Pancreas (tissue), 10 donors: ENCODE data around the gene SPINT2. TPM values are rescaled to one million over a fixed set of nuclear protein-coding genes. Genes with fewer than 3 reads are reported as not detected.

ENCODE experiments used
- ATAC-seq, 4 donors: fragments of 200-7000 bp; cut with Tn5 transposase; one replicate each; pipeline versions ENCODE4 v1.8.0 to v1.9.1; 2020; ENCODE audit warnings: mild to moderate bottlenecking in 4 of 4, moderate library complexity in 4 of 4
- DNase-seq, 6 donors: peaks; one replicate each; pipeline ENCODE4 v3.0.0-alpha.2; 2020
- FAIRE-seq: peaks from 2 replicates; lab custom pipeline; 2012; peaks lifted over from hg19 to GRCh38; lab: Jason Lieb, UNC
- H3K27ac ChIP-seq, 4 donors: fragments of 200-600 bp; sonication (generic); 1 replicate in 3 of 4; 2 replicates in 1 of 4; pipeline versions ENCODE4 v1.5.0 to v1.8.0; 2020
- H3K27me3 ChIP-seq, 4 donors: fragments of 200-600 bp; one replicate each; pipeline ENCODE4 v1.8.0; 2021
- H3K36me3 ChIP-seq, 3 donors: fragments of 200-600 bp; sonication (generic) in 1 of 3; one replicate each; pipeline versions ENCODE4 v1.5.0 to v1.8.0; 2020 to 2021
- H3K4me1 ChIP-seq, 3 donors: fragments of 200-600 bp; one replicate each; pipeline ENCODE4 v1.8.0; 2021
- H3K4me3 ChIP-seq, 4 donors: fragments of 200-600 bp; sonication (generic) in 2 of 4; one replicate each; pipeline versions ENCODE4 v1.5.0 to v1.8.0; 2020 to 2021
- H3K9me3 ChIP-seq, 4 donors: fragments of 200-600 bp; one replicate each; pipeline ENCODE4 v1.8.0; 2021
- WGBS, 2 donors: extraction: QIAGEN DNeasy Blood & Tissue Kit; methylation state at CpG; one replicate each; pipeline ENCODE4 v1.1.7; 2013; 5-methylcytosine and 5-hydroxymethylcytosine counted together
- intact Hi-C, 3 donors: fragments of 100-400 bp; cut with DNase I; formaldehyde crosslinking; loops; one replicate each; pipeline versions ENCODE4 v1.11.1 to v1.14.2; 2022
- polyA plus RNA-seq, 2 donors: library from polyadenylated mRNA; stranded (reverse); fragments of 200-250 nt; gene quantifications; one replicate each; pipeline ENCODE4 v1.2.3, GENCODE V29; 2013
- total RNA-seq, 6 donors: library from RNA; stranded (reverse); fragmentation: NEBNext Ultra II Directional in 4 of 6; extraction: Animal tissue kit (Norgen Biotek cat#: 25700) in 4 of 6; gene quantifications; one replicate each; pipeline versions ENCODE4 v1.2.1 to v1.2.4, GENCODE V29; 2021 to 2023
- TF ChIP-seq, protein P1 (sequence below), 4 donors: fragments of 200-600 bp; sonication (generic) in 3 of 4; IDR thresholded peaks; one replicate each; pipeline versions ENCODE4 v1.5.0 to v1.8.0; 2021; ENCODE audit warnings: antibody characterized with exemption in 4 of 4
- donor health status: healthy with polysubstance abuse.
- donor health status: DM: no; HTN: no; CAD: no; lungs with moderate emphysema.
- donor health status: DM: no; HTN: no; CAD: no.
- donor health status: control.
- donor health status: control.
- donor health status: Bipolar disorder and iron deficiency.
- donor health status: DM: yes; HTN: yes; CAD: no.
- donor health status: DM: no; HTN: no; CAD: no.
- donor health status: DM: no; HTN: no; CAD: no.
- donor health status: DM: yes; HTN: yes; CAD: no.

Gene SPINT2
- total and polyA plus RNA-seq, 8 donors, result 121 to 337 (median 171) TPM

DNA sequence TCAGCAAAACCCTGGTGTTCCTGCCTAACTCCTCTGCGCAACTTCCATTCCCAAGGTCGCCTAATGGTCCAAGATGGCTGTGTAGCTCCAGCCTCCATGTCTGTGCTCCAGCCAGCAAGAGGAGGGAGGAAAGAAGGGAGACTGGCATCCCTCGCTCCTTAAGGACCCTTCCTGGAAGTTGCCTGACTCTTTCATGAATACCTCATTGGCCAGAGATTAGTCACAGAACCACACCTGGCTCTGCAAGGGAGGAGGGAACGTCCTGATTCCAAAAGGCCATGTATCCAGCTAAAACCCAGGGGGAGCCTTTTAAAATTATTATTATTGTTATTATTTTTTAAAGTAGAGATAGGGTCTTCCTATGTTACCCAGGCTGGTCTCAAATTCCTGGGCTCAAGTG lies 60.1 kb downstream of the SPINT2 start:
- Histone ChIP-seq H3K4me1 (peaks cover 0 to 7% (median 0%) of the 10 kb centered on the region in 3 donors), H3K9me3 (no peaks in the 10 kb centered on the region), H3K27ac (no peak overlapping the region), H3K4me3 (no peak overlapping the region), H3K27me3 (no peaks in the 10 kb centered on the region), H3K36me3 (peaks cover 0 to 14% (median 4%) of the 10 kb centered on the region in 3 donors)
- no peak for FAIRE-seq
- 84 to 93% methylated on average over 4 of the region's 4 CpGs for WGBS, 2 donors
- DNase-seq, result no peak
- ATAC-seq, result no peak
- TF ChIP-seq, protein P1, sequence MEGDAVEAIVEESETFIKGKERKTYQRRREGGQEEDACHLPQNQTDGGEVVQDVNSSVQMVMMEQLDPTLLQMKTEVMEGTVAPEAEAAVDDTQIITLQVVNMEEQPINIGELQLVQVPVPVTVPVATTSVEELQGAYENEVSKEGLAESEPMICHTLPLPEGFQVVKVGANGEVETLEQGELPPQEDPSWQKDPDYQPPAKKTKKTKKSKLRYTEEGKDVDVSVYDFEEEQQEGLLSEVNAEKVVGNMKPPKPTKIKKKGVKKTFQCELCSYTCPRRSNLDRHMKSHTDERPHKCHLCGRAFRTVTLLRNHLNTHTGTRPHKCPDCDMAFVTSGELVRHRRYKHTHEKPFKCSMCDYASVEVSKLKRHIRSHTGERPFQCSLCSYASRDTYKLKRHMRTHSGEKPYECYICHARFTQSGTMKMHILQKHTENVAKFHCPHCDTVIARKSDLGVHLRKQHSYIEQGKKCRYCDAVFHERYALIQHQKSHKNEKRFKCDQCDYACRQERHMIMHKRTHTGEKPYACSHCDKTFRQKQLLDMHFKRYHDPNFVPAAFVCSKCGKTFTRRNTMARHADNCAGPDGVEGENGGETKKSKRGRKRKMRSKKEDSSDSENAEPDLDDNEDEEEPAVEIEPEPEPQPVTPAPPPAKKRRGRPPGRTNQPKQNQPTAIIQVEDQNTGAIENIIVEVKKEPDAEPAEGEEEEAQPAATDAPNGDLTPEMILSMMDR (IDR thresholded peaks at IDR 0.05), result no peak
- intact Hi-C loops, result loop anchor here in 2 of 3 donors (5.0 to 10.0 kb wide), 3 partner anchors 77 to 430 kb away; no protein-coding TSS in a partner anchor

DNA sequence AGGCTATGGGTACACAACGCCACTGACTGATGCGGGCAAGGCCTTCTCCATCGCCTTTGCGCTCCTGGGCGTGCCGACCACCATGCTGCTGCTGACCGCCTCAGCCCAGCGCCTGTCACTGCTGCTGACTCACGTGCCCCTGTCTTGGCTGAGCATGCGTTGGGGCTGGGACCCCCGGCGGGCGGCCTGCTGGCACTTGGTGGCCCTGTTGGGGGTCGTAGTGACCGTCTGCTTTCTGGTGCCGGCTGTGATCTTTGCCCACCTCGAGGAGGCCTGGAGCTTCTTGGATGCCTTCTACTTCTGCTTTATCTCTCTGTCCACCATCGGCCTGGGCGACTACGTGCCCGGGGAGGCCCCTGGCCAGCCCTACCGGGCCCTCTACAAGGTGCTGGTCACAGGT lies 62.2 kb downstream of the SPINT2 start:
- peaks cover 0 to 3% (median 0%) of the 10 kb centered on the region in 3 donors for H3K4me1 ChIP-seq
- 90 to 91% methylated on average over 22 of the region's 22 CpGs for WGBS, 2 donors
- FAIRE-seq (no peak), DNase-seq (no peak), ATAC-seq (no peak)
- no peak overlapping the region for H3K27ac ChIP-seq
- H3K36me3 ChIP-seq, result peaks cover 0 to 14% (median 4%) of the 10 kb centered on the region in 3 donors
- no peaks in the 10 kb centered on the region for H3K9me3 ChIP-seq
- intact Hi-C loops, result loop anchor here in 2 of 3 donors (10.0 kb wide), 2 partner anchors 82 to 432 kb away; no protein-coding TSS in a partner anchor
- H3K4me3 ChIP-seq, result no peak overlapping the region
- TF ChIP-seq, protein P1 (IDR thresholded peaks at IDR 0.05), result no peak
- H3K27me3 ChIP-seq, result no peaks in the 10 kb centered on the region

DNA sequence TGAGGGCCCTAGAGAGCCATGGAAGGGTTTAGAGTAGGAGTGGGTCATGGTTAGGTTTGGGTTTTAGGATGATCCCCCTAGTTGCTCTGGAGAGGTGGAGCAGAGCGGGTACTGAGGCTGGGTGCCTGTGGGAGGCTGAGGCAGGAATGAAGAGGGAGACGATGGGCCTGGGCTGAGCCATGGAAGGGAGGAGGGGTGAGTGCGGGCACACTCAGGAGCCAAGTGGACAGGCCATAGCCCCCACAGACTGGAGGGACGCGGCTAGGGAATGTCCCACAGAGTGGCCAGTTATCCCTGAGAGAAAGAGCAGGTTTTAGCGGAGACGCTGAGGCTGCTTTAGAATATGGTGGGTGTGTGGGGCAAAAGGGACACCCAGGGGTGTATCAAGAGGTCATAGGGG lies 65.3 kb downstream of the SPINT2 start:
- WGBS, 2 donors, result 94 to 97% methylated on average over 7 of the region's 7 CpGs
- H3K27ac ChIP-seq, result no peak overlapping the region
- H3K4me3 ChIP-seq, result no peak overlapping the region
- no peak for FAIRE-seq
- no peak for ATAC-seq
- peaks cover 0 to 14% (median 4%) of the 10 kb centered on the region in 3 donors for H3K36me3 ChIP-seq
- no peaks in the 10 kb centered on the region for H3K27me3 ChIP-seq
- no peaks in the 10 kb centered on the region for H3K9me3 ChIP-seq
- no peak for DNase-seq
- H3K4me1 ChIP-seq, result no peaks in the 10 kb centered on the region
- intact Hi-C loops, result loop anchor here (5.0 to 10.0 kb wide), 3 partner anchors 85 to 435 kb away; no protein-coding TSS in a partner anchor
- TF ChIP-seq, protein P1 (IDR thresholded peaks at IDR 0.05), result no peak

DNA sequence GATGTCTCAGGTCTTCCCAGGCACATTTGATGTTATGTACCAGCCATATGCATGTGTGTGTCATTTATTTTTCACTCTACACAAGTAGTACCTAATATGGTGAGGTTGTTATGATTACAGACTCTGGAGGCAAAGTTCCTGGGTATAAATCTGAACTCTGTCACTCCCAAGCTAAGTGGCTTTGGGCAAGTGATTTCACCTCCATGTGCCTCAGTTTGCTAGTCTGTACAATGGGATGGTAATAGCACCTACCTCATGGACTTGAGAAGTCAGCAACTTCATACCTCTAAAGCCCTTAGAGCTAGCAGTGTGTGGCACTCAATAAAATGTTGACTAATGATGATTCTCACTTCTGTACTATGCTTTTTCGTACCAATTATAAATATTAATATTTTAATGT lies 67.4 kb downstream of the SPINT2 start:
- no peaks in the 10 kb centered on the region for H3K27me3 ChIP-seq
- DNase-seq, result no peak

More for the DNA sequence above, 67.4 kb downstream of the SPINT2 start:
- no peak overlapping the region for H3K4me3 ChIP-seq
- intact Hi-C loops, result loop anchor here in 2 of 3 donors (5.0 kb wide), 1 partner anchor 89 kb away; no protein-coding TSS in a partner anchor
- WGBS, 2 donors, result 83 to 91% methylated on average over 1 of the region's 1 CpG
- ATAC-seq, result no peak
- FAIRE-seq, result no peak
- peaks cover 0 to 11% (median 4%) of the 10 kb centered on the region in 3 donors for H3K36me3 ChIP-seq
- H3K27ac ChIP-seq, result no peak overlapping the region
- H3K4me1 ChIP-seq, result no peaks in the 10 kb centered on the region
- TF ChIP-seq, protein P1 (IDR thresholded peaks at IDR 0.05), result no peak
- H3K9me3 ChIP-seq, result no peaks in the 10 kb centered on the region
